Endothelial cell of umbilical vein (primary cell): ENCODE measurements around the gene ITGA8.

Source experiments
- EZH2 ChIP-seq: IDR thresholded peaks from 2 replicates; pipeline ENCODE4 v1.6.1; 2012; ENCODE audit warnings: borderline replicate concordance, low read depth, mild to moderate bottlenecking, moderate library complexity, low read length, inconsistent platforms; ENCODE audit not compliant: severe bottlenecking
- FOS ChIP-seq: IDR thresholded peaks from 2 replicates; pipeline ENCODE4 v1.6.1; 2011; ENCODE audit warnings: mild to moderate bottlenecking, low read length, moderate library complexity, borderline replicate concordance; ENCODE audit not compliant: insufficient read depth
- JUN ChIP-seq: IDR thresholded peaks from 2 replicates; pipeline ENCODE4 v1.6.1; 2011; ENCODE audit warnings: borderline replicate concordance, low read depth; ENCODE audit not compliant: insufficient read length, insufficient read depth
- MYC ChIP-seq: IDR thresholded peaks from one replicate; pipeline ENCODE4 v1.6.1; 2011; ENCODE audit warnings: mild to moderate bottlenecking, low read depth, low read length
- POLR2A ChIP-seq: IDR thresholded peaks from 2 replicates; pipeline ENCODE4 v1.6.1; 2012; ENCODE audit warnings: low read depth, mild to moderate bottlenecking, control low read depth, low read length
- POLR2AphosphoS5 ChIP-seq: IDR thresholded peaks from 2 replicates; pipeline ENCODE4 v1.6.1; 2012; ENCODE audit warnings: low read depth, mild to moderate bottlenecking, control low read depth, low read length, moderate library complexity; ENCODE audit not compliant: insufficient read depth
- TF ChIP-seq, protein P1 (sequence below), 2 donors: IDR thresholded peaks; 1 replicate in 1 of 2; 2 replicates in 1 of 2; pipeline ENCODE4 v1.5.1; 2011; ENCODE audit warnings: low read length in 2 of 2, mild to moderate bottlenecking in 2 of 2, moderate library complexity in 2 of 2, control low read depth in 1 of 2, inconsistent platforms in 1 of 2, low read depth in 1 of 2; ENCODE audit not compliant: insufficient read depth in 1 of 2; ENCODE audit errors: extremely low read depth in 1 of 2
- TF ChIP-seq, protein P2 (sequence below): IDR thresholded peaks from 2 replicates; pipeline ENCODE4 v1.6.1; 2011; ENCODE audit not compliant: insufficient read depth, insufficient read length

DNA sequence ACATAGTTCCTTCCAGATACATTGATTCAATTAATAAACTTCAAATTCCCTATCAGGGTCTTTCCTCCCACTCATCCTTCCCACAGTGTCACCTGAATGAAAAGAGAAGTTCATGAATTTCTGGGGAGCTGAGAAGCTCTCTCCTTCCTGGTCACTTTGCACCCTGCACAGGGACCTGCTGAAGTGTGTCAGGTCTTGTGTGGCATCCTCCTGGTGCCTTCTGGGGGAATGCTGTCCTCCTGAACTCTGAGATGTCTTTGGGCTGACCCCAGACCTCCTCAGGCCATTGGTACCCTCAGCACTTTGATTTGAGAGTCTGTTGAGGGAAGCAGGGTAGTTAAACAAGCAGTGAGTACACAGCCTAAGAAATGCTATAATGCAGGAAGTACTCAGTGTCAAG lies 39.5 kb upstream of the ITGA8 start:
- TF ChIP-seq, protein P1, sequence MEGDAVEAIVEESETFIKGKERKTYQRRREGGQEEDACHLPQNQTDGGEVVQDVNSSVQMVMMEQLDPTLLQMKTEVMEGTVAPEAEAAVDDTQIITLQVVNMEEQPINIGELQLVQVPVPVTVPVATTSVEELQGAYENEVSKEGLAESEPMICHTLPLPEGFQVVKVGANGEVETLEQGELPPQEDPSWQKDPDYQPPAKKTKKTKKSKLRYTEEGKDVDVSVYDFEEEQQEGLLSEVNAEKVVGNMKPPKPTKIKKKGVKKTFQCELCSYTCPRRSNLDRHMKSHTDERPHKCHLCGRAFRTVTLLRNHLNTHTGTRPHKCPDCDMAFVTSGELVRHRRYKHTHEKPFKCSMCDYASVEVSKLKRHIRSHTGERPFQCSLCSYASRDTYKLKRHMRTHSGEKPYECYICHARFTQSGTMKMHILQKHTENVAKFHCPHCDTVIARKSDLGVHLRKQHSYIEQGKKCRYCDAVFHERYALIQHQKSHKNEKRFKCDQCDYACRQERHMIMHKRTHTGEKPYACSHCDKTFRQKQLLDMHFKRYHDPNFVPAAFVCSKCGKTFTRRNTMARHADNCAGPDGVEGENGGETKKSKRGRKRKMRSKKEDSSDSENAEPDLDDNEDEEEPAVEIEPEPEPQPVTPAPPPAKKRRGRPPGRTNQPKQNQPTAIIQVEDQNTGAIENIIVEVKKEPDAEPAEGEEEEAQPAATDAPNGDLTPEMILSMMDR (IDR thresholded peaks at IDR 0.05; ENCODE audit: extremely low read depth in 1 of 2, insufficient read depth in 1 of 2, low read depth in 1 of 2, low read length in 2 of 2) = no peak
- TF ChIP-seq POLR2AphosphoS5 = no peak
- no peak for TF ChIP-seq MYC
- TF ChIP-seq POLR2A = no peak
- no peak for TF ChIP-seq EZH2
- TF ChIP-seq FOS = no peak
- TF ChIP-seq, protein P2, sequence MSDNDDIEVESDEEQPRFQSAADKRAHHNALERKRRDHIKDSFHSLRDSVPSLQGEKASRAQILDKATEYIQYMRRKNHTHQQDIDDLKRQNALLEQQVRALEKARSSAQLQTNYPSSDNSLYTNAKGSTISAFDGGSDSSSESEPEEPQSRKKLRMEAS = no peak
- TF ChIP-seq JUN = no peak
